GM18502 (cell line): ENCODE measurements around the gene STRBP.

Experiments used
- ATAC-seq: cut with Tn5 transposase; IDR thresholded peaks from one replicate; pipeline ENCODE4 v1.9.1; 2021; ENCODE audit warnings: mild to moderate bottlenecking; ENCODE audit not compliant: unreplicated experiment, poor library complexity

Gene STRBP

GRCh38 chr9:123083680-123084079 lies 184.7 kb downstream of the STRBP start:
- no peak for ATAC-seq

DNA sequence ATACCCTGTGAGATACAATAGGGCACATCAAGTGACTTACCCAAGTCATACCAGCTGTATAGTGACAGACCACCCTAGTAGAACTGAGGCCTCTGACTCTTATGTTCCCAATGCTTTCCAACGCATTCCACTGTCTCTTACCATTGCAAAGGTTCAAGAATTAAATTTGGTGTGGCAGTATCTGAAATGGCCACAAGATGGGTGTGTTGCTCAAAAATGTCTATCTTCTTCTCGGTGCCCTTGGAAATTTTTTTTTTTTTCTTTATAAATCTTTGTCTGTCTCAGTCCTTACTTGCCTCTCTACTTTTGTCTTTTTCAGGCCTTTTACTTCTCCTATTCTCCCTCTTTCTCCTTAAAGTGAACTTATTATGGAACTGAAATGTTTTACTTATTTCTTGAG lies 186.6 kb downstream of the STRBP start:
- no peak for ATAC-seq

DNA sequence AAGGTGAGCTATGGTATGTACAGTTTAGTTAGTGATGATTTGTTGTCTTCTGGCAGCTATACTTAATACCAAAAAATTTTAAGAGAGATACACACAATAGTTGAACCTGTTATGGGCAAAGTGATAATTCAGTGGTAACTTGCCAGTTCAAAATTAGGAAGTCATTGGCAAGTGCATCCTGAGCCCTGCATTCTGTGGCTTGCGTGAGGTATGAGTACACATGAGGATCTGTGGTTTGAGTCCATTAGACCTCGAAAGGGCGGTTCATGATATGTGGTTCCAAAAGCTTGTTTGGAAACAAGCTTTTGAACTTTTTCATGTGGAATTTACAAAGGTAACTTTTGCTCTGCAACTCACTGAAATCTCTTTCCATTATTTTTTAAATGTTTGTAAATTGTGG lies 187.9 kb downstream of the STRBP start:
- ATAC-seq, result no peak

- ATAC-seq, result no peak
Observed at GRCh38 chr9:123074628-123075027, 193.8 kb downstream of the STRBP start.

- no peak for ATAC-seq
Observed at GRCh38 chr9:123073991-123074422, 194.4 kb downstream of the STRBP start.

- ATAC-seq, result no peak
Observed at GRCh38 chr9:123073441-123073840, 194.9 kb downstream of the STRBP start.

- no peak for ATAC-seq
Observed at GRCh38 chr9:123072407-123072995, 195.9 kb downstream of the STRBP start.
